ENCODE results near the gene EFHC1. TPM values are rescaled to one million over a fixed set of nuclear protein-coding genes. Genes with fewer than 3 reads are reported as not detected.

EFHC1 gene
- total RNA-seq, 1 donor from 2014 or later, result 6.6 TPM

DNA sequence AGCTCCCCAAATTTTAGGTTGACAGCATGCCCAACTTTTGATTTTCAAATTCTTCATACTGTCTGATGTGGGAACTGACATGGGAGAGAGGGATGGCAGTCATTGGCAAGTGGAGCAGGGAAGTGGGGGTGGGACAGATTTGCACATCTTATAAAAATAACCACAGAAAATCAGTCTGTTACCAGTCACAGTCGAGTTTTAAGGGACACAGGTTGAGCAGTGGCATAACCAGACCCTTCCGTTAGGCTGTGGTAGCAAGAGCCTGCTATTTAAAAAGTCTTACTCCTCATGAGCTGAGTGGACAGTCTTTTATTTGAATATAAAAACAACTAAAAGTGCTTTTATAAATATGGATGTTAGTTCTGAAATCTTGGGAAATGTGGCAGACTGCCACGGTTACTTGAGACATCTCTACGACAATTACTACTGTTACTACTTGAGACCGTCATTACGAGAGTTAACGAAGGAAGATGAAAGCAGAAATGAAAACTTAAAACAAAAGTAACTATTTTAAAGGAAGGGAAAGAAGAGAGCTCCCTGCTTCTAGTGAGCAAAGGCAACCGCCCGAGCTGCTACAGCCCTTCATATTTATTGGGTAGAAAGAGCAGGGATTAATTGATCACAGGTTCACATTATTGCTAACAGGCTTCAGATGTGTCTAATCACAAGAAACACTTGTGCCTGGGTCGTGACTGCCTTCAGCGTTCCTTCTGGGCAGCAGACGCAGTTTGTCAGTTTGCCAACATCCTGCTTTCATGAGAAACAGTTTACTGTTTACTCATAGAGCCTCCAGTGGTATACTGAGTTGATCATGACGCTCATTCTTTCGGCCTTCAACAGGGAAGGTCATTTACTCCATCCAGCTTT is 71.3 kb downstream of the EFHC1 start:
- DNase-seq (ENCODE audit: low read depth), result no peak
- no peak overlapping the region for H3K4me3 ChIP-seq (ENCODE audit: low read depth, low read length)
- no peaks in the 10 kb centered on the region for H3K27me3 ChIP-seq (ENCODE audit: control insufficient read depth, insufficient read depth, low read length)
- TF ChIP-seq, protein P1, sequence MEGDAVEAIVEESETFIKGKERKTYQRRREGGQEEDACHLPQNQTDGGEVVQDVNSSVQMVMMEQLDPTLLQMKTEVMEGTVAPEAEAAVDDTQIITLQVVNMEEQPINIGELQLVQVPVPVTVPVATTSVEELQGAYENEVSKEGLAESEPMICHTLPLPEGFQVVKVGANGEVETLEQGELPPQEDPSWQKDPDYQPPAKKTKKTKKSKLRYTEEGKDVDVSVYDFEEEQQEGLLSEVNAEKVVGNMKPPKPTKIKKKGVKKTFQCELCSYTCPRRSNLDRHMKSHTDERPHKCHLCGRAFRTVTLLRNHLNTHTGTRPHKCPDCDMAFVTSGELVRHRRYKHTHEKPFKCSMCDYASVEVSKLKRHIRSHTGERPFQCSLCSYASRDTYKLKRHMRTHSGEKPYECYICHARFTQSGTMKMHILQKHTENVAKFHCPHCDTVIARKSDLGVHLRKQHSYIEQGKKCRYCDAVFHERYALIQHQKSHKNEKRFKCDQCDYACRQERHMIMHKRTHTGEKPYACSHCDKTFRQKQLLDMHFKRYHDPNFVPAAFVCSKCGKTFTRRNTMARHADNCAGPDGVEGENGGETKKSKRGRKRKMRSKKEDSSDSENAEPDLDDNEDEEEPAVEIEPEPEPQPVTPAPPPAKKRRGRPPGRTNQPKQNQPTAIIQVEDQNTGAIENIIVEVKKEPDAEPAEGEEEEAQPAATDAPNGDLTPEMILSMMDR (IDR thresholded peaks at IDR 0.05; ENCODE audit: insufficient read depth, low read length, severe bottlenecking), result no peak
- FAIRE-seq, result no peak
- H3K36me3 ChIP-seq (ENCODE audit: control insufficient read depth, insufficient read depth, low read length), result no peaks in the 10 kb centered on the region

DNA sequence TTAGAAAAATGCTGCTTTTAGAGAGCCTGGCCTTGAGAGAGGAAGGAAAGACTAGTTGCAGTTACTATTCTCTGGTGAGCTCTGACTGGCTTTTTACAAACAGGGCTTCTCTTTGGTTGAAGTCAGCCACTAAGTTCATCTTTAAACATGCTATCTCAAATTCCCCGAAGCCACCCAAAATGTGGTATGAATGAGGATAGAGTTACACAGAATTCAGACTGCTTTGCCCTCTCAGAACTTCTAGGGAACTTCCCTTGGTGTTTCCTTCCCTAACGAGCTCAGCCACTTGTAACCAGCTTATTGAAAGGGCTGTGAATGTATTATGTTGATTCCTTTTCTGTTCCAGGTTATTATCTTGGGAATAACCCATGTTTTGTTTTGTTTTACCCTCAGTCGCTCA is 73.5 kb downstream of the EFHC1 start:
- TF ChIP-seq, protein P1 (IDR thresholded peaks at IDR 0.05; ENCODE audit: insufficient read depth, low read length, severe bottlenecking), result no peak
- H3K4me3 ChIP-seq (ENCODE audit: low read depth, low read length), result no peak overlapping the region
- DNase-seq (ENCODE audit: low read depth) (no peak), FAIRE-seq (no peak)
- H3K36me3 ChIP-seq (ENCODE audit: control insufficient read depth, insufficient read depth, low read length), result no peaks in the 10 kb centered on the region
- no peaks in the 10 kb centered on the region for H3K27me3 ChIP-seq (ENCODE audit: control insufficient read depth, insufficient read depth, low read length)

DNA sequence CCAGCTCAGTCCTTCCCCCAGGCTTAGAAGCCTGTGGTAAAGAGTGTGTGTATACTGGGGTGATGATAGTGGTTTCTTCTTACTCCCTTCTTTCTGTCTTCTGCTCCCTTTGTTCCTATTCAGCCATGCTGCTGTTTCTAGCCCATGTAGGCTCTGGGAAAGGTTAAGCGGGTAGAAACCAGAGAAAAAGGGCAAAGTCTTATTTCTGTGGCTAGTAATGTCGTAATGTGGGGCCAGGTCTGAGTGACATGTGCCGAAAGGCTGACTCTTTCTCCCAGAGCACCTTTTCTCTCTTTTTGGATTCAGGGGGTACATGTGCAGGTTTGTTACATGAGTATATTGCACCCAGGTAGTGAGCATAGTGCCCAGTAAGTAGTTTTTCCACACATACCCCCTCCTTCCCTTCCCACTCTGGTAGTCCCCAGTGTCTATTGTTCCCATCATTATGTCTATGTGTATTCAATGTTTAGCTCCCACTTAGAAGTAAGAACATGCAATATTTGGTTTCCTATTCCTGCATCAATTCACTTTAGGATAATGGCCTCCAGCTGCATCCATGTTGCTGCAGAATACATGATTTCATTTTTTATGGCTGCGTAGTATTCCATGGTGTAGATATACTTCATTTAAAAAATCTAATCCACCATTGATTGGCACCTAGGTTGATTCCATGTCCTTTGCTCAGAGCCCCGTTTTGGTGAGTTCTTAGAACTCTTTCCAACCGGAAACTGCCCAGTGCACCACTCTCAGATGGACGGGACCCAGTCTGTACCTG is 74.3 kb downstream of the EFHC1 start:
- Histone ChIP-seq H3K36me3 (ENCODE audit: control insufficient read depth, insufficient read depth, low read length) (no peaks in the 10 kb centered on the region), H3K4me3 (ENCODE audit: low read depth, low read length) (no peak overlapping the region), H3K27me3 (ENCODE audit: control insufficient read depth, insufficient read depth, low read length) (no peaks in the 10 kb centered on the region)
- TF ChIP-seq, protein P1 (IDR thresholded peaks at IDR 0.05; ENCODE audit: insufficient read depth, low read length, severe bottlenecking), result no peak
- DNase-seq (ENCODE audit: low read depth) (no peak), FAIRE-seq (no peak)

DNA sequence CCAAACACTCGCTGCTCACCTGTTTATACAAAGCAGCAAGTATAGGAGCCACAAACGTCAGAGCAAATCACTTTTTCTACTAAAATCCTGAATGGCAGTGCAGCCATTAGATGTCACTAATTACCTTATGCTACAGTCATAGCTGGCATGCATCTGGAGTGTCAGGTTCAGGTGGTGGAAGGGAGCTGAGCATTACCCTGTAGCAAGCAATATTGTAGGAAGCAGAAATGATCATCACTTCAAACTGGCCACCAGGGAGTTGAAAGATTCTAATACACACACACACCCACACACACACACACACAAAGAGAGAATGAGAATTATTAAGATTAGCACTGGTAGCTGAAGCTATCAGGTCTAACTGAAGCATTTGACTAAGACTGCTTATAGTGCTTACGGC is 75.8 kb downstream of the EFHC1 start:
- Histone ChIP-seq H3K27me3 (ENCODE audit: control insufficient read depth, insufficient read depth, low read length) (no peaks in the 10 kb centered on the region), H3K4me3 (ENCODE audit: low read depth, low read length) (no peak overlapping the region), H3K36me3 (ENCODE audit: control insufficient read depth, insufficient read depth, low read length) (no peaks in the 10 kb centered on the region)
- TF ChIP-seq, protein P1 (IDR thresholded peaks at IDR 0.05; ENCODE audit: insufficient read depth, low read length, severe bottlenecking), result no peak
- DNase-seq (ENCODE audit: low read depth) (no peak), FAIRE-seq (no peak)

DNA sequence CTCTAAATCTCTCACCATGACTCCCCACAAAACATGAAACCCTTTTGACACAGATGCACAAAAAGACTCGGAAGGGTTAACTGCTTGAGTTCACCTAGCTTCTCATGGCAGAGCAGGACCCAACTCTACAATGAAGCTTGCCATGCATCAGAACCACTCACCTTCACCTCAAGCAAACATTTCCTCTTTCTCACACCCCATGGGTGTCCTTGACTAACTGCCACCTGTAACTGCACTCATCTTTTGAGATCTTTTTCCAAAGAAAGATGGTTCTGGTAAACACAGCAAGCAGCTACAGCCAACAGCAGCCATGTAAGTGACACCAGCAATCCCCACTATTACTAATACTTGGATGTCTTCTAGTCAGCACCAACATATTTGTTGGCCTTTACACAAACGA is 76.5 kb downstream of the EFHC1 start:
- no peaks in the 10 kb centered on the region for H3K36me3 ChIP-seq (ENCODE audit: control insufficient read depth, insufficient read depth, low read length)
- no peak for DNase-seq (ENCODE audit: low read depth)
- TF ChIP-seq, protein P1 (IDR thresholded peaks at IDR 0.05; ENCODE audit: insufficient read depth, low read length, severe bottlenecking), result no peak
- no peaks in the 10 kb centered on the region for H3K27me3 ChIP-seq (ENCODE audit: control insufficient read depth, insufficient read depth, low read length)
- no peak overlapping the region for H3K4me3 ChIP-seq (ENCODE audit: low read depth, low read length)
- FAIRE-seq, result no peak
